ENCODE results near the gene DMD. TPM values are rescaled to one million over a fixed set of nuclear protein-coding genes. Genes with fewer than 3 reads are reported as not detected.
"Not testable (repeated sequence)": the region's sequence is repeated elsewhere in the genome, so short reads cannot be mapped to it uniquely, and the experiment has no call there.

DMD gene
- total RNA-seq, 5 donors from 2014 or later (not counting 1 experiment from before 2014, with no cell fraction given), result 0.73 to 1.6 (median 0.88) TPM; not detected in 1

DNA sequence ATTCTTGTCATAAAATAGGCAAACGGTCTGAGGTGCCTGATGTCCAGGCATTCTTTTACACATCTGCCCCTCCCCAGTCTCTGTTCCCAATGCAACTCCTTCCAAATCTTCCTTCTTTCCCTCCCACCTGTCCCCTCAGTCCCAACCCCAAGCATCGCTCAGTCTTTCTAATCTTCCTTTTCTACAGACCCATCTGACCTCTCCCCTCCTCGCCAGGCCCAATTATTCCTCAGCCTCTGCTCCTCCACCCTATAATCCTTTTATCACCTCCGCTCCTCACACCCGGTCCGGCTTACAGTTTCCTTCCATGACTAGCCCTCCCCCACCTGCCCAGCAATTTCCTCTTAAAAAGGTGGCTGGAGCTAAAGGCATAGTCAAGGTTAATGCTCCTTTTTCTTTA, 1832.4 kb downstream of the DMD start:
- H3K27me3 Mint-ChIP-seq; H3K4me1 Mint-ChIP-seq; H3K27ac ChIP-seq (ENCODE audit: low read length); H3K36me3 ChIP-seq (ENCODE audit: control insufficient read depth in 2 of 2, extremely low read depth in 1 of 2, insufficient read depth in 1 of 2, low read length in 1 of 2); H3K27ac Mint-ChIP-seq; POLR2A ChIA-PET; H3K4me1 ChIP-seq (ENCODE audit: control insufficient read depth in 1 of 2, extremely low read depth in 1 of 2, insufficient read depth in 2 of 2, low read length in 2 of 2); H3K4me3 Mint-ChIP-seq; ATAC-seq (replicated peaks in 1 of 4); H3K36me3 Mint-ChIP-seq; H3K9me3 ChIP-seq; DNase-seq; H3K27me3 ChIP-seq (replicated peaks in 1 of 2; ENCODE audit: control insufficient read depth in 2 of 2, extremely low read depth in 1 of 2, insufficient read depth in 2 of 2, low read length in 1 of 2); H3K4me3 ChIP-seq (ENCODE audit: control insufficient read depth in 1 of 2, extremely low read depth in 1 of 2, low read length in 1 of 2); H3K9me3 Mint-ChIP-seq; CTCF ChIA-PET: not testable (repeated sequence)
- 40% methylated on average over 1 of the region's 6 CpGs for WGBS (ENCODE audit: insufficient coverage)

DNA sequence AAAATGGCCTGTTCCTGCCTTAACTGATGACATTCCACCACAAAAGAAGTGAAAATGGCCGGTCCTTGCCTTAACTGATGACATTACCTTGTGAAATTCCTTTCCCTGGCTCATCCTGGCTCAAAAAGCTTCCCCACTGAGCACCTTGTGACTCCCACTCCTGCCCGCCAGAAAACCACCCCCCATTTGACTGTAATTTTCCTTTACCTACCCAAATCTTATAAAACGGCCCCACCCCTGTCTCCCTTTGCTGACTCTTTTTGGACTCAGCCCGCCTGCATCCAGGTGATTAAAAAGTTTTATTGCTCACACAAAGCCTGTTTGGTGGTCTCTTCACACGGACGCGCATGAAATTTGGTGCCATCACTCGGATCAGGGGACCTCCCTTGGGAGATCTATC, 1833.5 kb downstream of the DMD start:
- not testable (repeated sequence) for H3K4me3 Mint-ChIP-seq, H3K27me3 Mint-ChIP-seq

DNA sequence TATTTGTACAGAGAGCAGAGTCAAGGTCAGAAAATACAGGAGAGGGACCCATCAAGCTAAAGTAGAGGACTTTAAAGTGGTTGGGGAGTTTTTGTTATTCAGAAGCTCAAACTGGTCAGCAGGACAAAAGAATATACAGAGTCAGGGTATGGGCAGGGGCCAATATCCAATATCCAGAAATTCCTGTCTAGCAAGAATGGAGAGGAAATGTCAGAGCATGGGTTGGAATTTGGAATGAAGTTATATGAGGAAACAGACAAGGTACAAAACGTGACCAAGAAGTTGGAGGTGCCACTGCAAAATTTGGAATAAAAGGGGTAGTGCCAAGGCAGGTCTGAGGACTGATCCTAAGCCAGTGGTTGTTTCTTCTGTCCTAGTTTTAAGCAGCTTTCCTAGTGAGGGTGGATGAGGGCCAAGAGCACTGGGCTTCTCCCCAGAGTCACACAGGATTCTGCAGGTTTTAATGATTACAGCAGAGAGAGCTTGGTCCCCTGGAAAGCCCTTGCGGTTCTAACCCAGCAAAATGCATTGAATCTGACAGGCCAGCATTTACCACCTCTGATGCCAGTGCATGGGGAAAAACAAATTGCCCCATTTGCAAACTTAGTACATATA, 1834.8 kb downstream of the DMD start:
- Histone ChIP-seq H3K9me3 (no peaks in the 10 kb centered on the region), H3K27me3 (replicated peaks in 1 of 2; ENCODE audit: control insufficient read depth in 2 of 2, extremely low read depth in 1 of 2, insufficient read depth in 2 of 2, low read length in 1 of 2) (no peaks in the 10 kb centered on the region), H3K27ac (ENCODE audit: low read length) (no peak overlapping the region), H3K4me3 (ENCODE audit: control insufficient read depth in 1 of 2, extremely low read depth in 1 of 2, low read length in 1 of 2) (no peak overlapping the region), H3K4me1 (ENCODE audit: control insufficient read depth in 1 of 2, extremely low read depth in 1 of 2, insufficient read depth in 2 of 2, low read length in 2 of 2) (no peaks in the 10 kb centered on the region), H3K36me3 (ENCODE audit: control insufficient read depth in 2 of 2, extremely low read depth in 1 of 2, insufficient read depth in 1 of 2, low read length in 1 of 2) (no peaks in the 10 kb centered on the region)
- no peak for DNase-seq
- no peaks in the 10 kb centered on the region for H3K36me3 Mint-ChIP-seq
- ChIA-PET CTCF (no interaction called here), POLR2A (no interaction called here)
- H3K4me1 Mint-ChIP-seq, result no peaks in the 10 kb centered on the region
- H3K27ac Mint-ChIP-seq, result no peak overlapping the region
- no CpG with 5 or more reads among the region's 2 CpGs for WGBS (ENCODE audit: insufficient coverage)
- no peaks in the 10 kb centered on the region for H3K9me3 Mint-ChIP-seq
- peaks cover 0 to 12% of the 10 kb centered on the region in 2 donors for H3K27me3 Mint-ChIP-seq
- ATAC-seq (replicated peaks in 1 of 4), result no peak
- no peak overlapping the region for H3K4me3 Mint-ChIP-seq

More for the DNA sequence above, 1833.5 kb downstream of the DMD start:
- H3K27ac Mint-ChIP-seq; H3K9me3 ChIP-seq; H3K36me3 Mint-ChIP-seq; CTCF ChIA-PET; DNase-seq; H3K4me1 Mint-ChIP-seq; H3K9me3 Mint-ChIP-seq; H3K27ac ChIP-seq (ENCODE audit: low read length); H3K36me3 ChIP-seq (ENCODE audit: control insufficient read depth in 2 of 2, extremely low read depth in 1 of 2, insufficient read depth in 1 of 2, low read length in 1 of 2); H3K4me3 ChIP-seq (ENCODE audit: control insufficient read depth in 1 of 2, extremely low read depth in 1 of 2, low read length in 1 of 2); H3K4me1 ChIP-seq (ENCODE audit: control insufficient read depth in 1 of 2, extremely low read depth in 1 of 2, insufficient read depth in 2 of 2, low read length in 2 of 2); ATAC-seq (replicated peaks in 1 of 4); H3K27me3 ChIP-seq (replicated peaks in 1 of 2; ENCODE audit: control insufficient read depth in 2 of 2, extremely low read depth in 1 of 2, insufficient read depth in 2 of 2, low read length in 1 of 2); POLR2A ChIA-PET: not testable (repeated sequence)
- WGBS (ENCODE audit: insufficient coverage), result 100% methylated on average over 3 of the region's 8 CpGs

DNA sequence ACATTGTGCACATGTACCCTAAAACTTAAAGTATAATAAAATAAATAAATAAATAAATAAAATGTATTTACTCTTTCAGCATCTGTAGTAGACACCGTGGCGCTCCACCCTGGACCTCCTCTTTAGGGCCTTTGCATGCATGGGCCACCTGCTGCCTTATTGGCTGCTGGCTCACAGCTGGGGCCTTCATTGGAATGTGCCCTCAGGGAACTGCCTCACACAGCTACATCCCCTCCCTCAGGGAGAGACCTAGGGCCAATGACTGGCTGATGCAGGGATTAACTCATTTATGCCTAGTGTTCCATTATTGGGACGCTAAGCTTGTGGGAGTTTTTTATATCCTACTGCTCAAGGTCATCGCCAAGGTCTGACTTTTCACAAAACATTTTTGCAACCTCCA, 1836.6 kb downstream of the DMD start:
- Mint-ChIP-seq H3K9me3 (no peaks in the 10 kb centered on the region), H3K4me3 (no peak overlapping the region), H3K4me1 (no peaks in the 10 kb centered on the region), H3K27ac (no peak overlapping the region), H3K36me3 (no peaks in the 10 kb centered on the region), H3K27me3 (peaks cover 0 to 7% of the 10 kb centered on the region in 2 donors)
- Histone ChIP-seq H3K4me1 (ENCODE audit: control insufficient read depth in 1 of 2, extremely low read depth in 1 of 2, insufficient read depth in 2 of 2, low read length in 2 of 2) (no peaks in the 10 kb centered on the region), H3K4me3 (ENCODE audit: control insufficient read depth in 1 of 2, extremely low read depth in 1 of 2, low read length in 1 of 2) (no peak overlapping the region), H3K36me3 (ENCODE audit: control insufficient read depth in 2 of 2, extremely low read depth in 1 of 2, insufficient read depth in 1 of 2, low read length in 1 of 2) (no peaks in the 10 kb centered on the region), H3K27me3 (replicated peaks in 1 of 2; ENCODE audit: control insufficient read depth in 2 of 2, extremely low read depth in 1 of 2, insufficient read depth in 2 of 2, low read length in 1 of 2) (no peaks in the 10 kb centered on the region), H3K9me3 (no peaks in the 10 kb centered on the region), H3K27ac (ENCODE audit: low read length) (no peak overlapping the region)
- POLR2A ChIA-PET, result no interaction called here
- WGBS (ENCODE audit: insufficient coverage), result no CpG with 5 or more reads among the region's 4 CpGs
- no peak for DNase-seq
- CTCF ChIA-PET, result no interaction called here
- ATAC-seq (replicated peaks in 1 of 4), result no peak

DNA sequence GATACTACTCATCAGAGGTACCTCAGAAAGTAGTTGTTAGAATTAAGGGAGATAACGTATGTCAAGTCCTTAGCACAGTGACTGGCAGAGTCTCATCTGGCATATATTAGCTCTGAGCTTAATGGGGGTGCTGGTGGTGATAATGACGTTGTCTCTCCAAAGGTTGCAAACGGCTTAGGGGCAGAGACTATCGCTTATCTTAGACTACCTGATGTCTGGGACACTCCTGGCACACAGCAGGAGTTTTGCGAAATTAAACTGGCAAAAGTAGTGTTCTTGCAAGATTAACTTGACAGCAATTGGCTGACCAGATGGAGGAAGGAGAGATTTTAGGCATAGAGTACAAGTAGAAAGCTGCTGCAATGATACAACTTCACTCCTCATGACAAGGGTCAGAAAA, 1839.4 kb downstream of the DMD start:
- Histone ChIP-seq H3K27me3 (replicated peaks in 1 of 2; ENCODE audit: control insufficient read depth in 2 of 2, extremely low read depth in 1 of 2, insufficient read depth in 2 of 2, low read length in 1 of 2) (no peaks in the 10 kb centered on the region), H3K4me3 (ENCODE audit: control insufficient read depth in 1 of 2, extremely low read depth in 1 of 2, low read length in 1 of 2) (no peak overlapping the region), H3K27ac (ENCODE audit: low read length) (no peak overlapping the region), H3K36me3 (ENCODE audit: control insufficient read depth in 2 of 2, extremely low read depth in 1 of 2, insufficient read depth in 1 of 2, low read length in 1 of 2) (no peaks in the 10 kb centered on the region), H3K9me3 (no peaks in the 10 kb centered on the region), H3K4me1 (ENCODE audit: control insufficient read depth in 1 of 2, extremely low read depth in 1 of 2, insufficient read depth in 2 of 2, low read length in 2 of 2) (no peaks in the 10 kb centered on the region)
- DNase-seq (no peak), ATAC-seq (replicated peaks in 1 of 4) (no peak)
- ChIA-PET CTCF (no interaction called here), POLR2A (no interaction called here)
- Mint-ChIP-seq H3K27ac (no peak overlapping the region), H3K4me3 (no peak overlapping the region), H3K27me3 (peaks cover 1 to 24% of the 10 kb centered on the region in 2 donors), H3K36me3 (no peaks in the 10 kb centered on the region), H3K9me3 (peaks cover 0 to 7% (median 0%) of the 10 kb centered on the region in 3 donors), H3K4me1 (no peaks in the 10 kb centered on the region)
- 70% methylated on average over 2 of the region's 5 CpGs for WGBS (ENCODE audit: insufficient coverage)

DNA sequence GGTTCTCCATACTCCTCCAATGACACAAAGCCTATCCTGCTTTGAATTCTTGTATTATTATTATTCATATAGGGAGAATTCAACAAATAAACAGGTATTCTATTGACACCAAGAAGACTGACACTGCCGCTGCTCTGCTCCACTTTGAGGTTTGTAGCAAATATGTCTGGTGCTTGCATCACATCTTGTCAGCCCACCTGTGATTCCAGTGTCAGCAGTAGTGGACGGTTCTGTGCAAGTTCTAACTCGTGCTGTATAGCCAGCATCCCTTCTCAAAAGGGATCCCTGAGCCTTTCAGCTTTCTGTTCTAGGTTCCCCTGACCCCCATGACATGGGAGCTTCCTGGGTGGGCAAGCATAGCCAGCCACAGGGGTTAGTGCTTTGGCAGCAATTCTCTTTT, 1843.5 kb downstream of the DMD start:
- peaks cover 0 to 7% (median 0%) of the 10 kb centered on the region in 3 donors for H3K9me3 Mint-ChIP-seq
- ChIA-PET POLR2A (no interaction called here), CTCF (no interaction called here)
- DNase-seq, result no peak
- no peak overlapping the region for H3K27ac ChIP-seq (ENCODE audit: low read length)
- no peaks in the 10 kb centered on the region for H3K9me3 ChIP-seq
- H3K36me3 Mint-ChIP-seq, result no peaks in the 10 kb centered on the region
- no peak for ATAC-seq (replicated peaks in 1 of 4)
- no peaks in the 10 kb centered on the region for H3K4me1 ChIP-seq (ENCODE audit: control insufficient read depth in 1 of 2, extremely low read depth in 1 of 2, insufficient read depth in 2 of 2, low read length in 2 of 2)
- no peaks in the 10 kb centered on the region for H3K27me3 ChIP-seq (replicated peaks in 1 of 2; ENCODE audit: control insufficient read depth in 2 of 2, extremely low read depth in 1 of 2, insufficient read depth in 2 of 2, low read length in 1 of 2)
- no peaks in the 10 kb centered on the region for H3K4me1 Mint-ChIP-seq
- no peak overlapping the region for H3K27ac Mint-ChIP-seq
- peaks cover 1 to 24% of the 10 kb centered on the region in 2 donors for H3K27me3 Mint-ChIP-seq
- no peak overlapping the region for H3K4me3 Mint-ChIP-seq
- H3K4me3 ChIP-seq (ENCODE audit: control insufficient read depth in 1 of 2, extremely low read depth in 1 of 2, low read length in 1 of 2), result no peak overlapping the region
- no peaks in the 10 kb centered on the region for H3K36me3 ChIP-seq (ENCODE audit: control insufficient read depth in 2 of 2, extremely low read depth in 1 of 2, insufficient read depth in 1 of 2, low read length in 1 of 2)
- 64% methylated on average over 2 of the region's 3 CpGs for WGBS (ENCODE audit: insufficient coverage)

DNA sequence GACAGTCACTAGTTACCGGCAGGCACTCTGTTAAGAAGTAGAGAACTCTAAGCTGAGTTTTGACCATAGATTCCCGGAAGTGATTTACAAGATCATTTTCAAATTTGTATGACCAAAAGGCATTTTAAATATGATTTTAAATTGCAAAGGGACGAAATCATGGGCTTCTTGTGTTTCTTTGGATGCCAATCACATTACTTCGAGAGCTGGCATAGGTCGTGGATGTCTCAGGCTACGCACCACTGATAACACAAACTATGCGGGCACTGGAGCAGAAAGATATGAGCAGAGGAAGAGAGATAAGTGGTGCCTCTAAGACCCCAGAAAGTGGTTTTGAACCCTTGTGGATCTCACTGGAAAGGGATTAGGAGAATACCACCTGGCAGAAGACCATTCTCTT, 1845.3 kb downstream of the DMD start:
- H3K27ac Mint-ChIP-seq, result no peak overlapping the region
- no peak overlapping the region for H3K4me3 ChIP-seq (ENCODE audit: control insufficient read depth in 1 of 2, extremely low read depth in 1 of 2, low read length in 1 of 2)
- POLR2A ChIA-PET, result no interaction called here
- CTCF ChIA-PET, result no interaction called here
- ATAC-seq (replicated peaks in 1 of 4), result no peak
- no peaks in the 10 kb centered on the region for H3K4me1 ChIP-seq (ENCODE audit: control insufficient read depth in 1 of 2, extremely low read depth in 1 of 2, insufficient read depth in 2 of 2, low read length in 2 of 2)
- H3K27me3 Mint-ChIP-seq, result peaks cover 1 to 17% of the 10 kb centered on the region in 2 donors
- no peak overlapping the region for H3K4me3 Mint-ChIP-seq
- no peak for DNase-seq
- no peaks in the 10 kb centered on the region for H3K36me3 ChIP-seq (ENCODE audit: control insufficient read depth in 2 of 2, extremely low read depth in 1 of 2, insufficient read depth in 1 of 2, low read length in 1 of 2)
- 20% methylated on average over 1 of the region's 7 CpGs for WGBS (ENCODE audit: insufficient coverage)
- peaks cover 0 to 7% (median 0%) of the 10 kb centered on the region in 3 donors for H3K9me3 Mint-ChIP-seq
- H3K4me1 Mint-ChIP-seq, result no peaks in the 10 kb centered on the region
- no peak overlapping the region for H3K27ac ChIP-seq (ENCODE audit: low read length)
- H3K36me3 Mint-ChIP-seq, result no peaks in the 10 kb centered on the region
- H3K27me3 ChIP-seq (replicated peaks in 1 of 2; ENCODE audit: control insufficient read depth in 2 of 2, extremely low read depth in 1 of 2, insufficient read depth in 2 of 2, low read length in 1 of 2), result no peaks in the 10 kb centered on the region
- H3K9me3 ChIP-seq, result no peaks in the 10 kb centered on the region
